Activated CD4-positive, CD25-positive, alpha-beta regulatory T cell treated with anti-CD3 and anti-CD28 coated beads, Interleukin-2, amount 50 U/mL, for 24 hours (primary cell): Measurements from ENCODE around the gene RNASEH2B.

Experiments
- ATAC-seq, 2 donors: fragments of 150-1000 bp; cut with Tn5 transposase; one replicate each; pipeline ENCODE4 v1.10.0; 2021; ENCODE audit warnings: mild to moderate bottlenecking in 1 of 2, moderate library complexity in 1 of 2

RNASEH2B gene

GRCh38 chr13:50942630-50943311 is 33.2 kb downstream of the RNASEH2B start:
- peak; percentile 51 to 64 for ATAC-seq

- no peak for ATAC-seq
Observed at GRCh38 chr13:50945669-50946068, 36.1 kb downstream of the RNASEH2B start.

- ATAC-seq: no peak
Observed at GRCh38 chr13:50948601-50949000, 39.0 kb downstream of the RNASEH2B start.

- ATAC-seq: no peak
Observed at GRCh38 chr13:50950849-50951248, 41.3 kb downstream of the RNASEH2B start.

GRCh38 chr13:50951366-50951765 is 41.8 kb downstream of the RNASEH2B start:
- no peak for ATAC-seq

GRCh38 chr13:50955241-50955640 is 45.6 kb downstream of the RNASEH2B start:
- no peak for ATAC-seq

GRCh38 chr13:50955798-50956197 is 46.2 kb downstream of the RNASEH2B start:
- no peak for ATAC-seq

GRCh38 chr13:50957620-50958019 is 48.0 kb downstream of the RNASEH2B start:
- ATAC-seq: no peak

GRCh38 chr13:50969691-50970090 is 60.1 kb downstream of the RNASEH2B start:
- no peak for ATAC-seq

GRCh38 chr13:50970956-50971355 is 61.4 kb downstream of the RNASEH2B start:
- no peak for ATAC-seq

- ATAC-seq: no peak
Observed at GRCh38 chr13:50974268-50974667, 64.7 kb downstream of the RNASEH2B start.

GRCh38 chr13:50979187-50979586 is 69.6 kb downstream of the RNASEH2B start:
- no peak for ATAC-seq

GRCh38 chr13:50981686-50982085 is 72.1 kb downstream of the RNASEH2B start:
- no peak for ATAC-seq

GRCh38 chr13:50989476-50989875 is 79.9 kb downstream of the RNASEH2B start:
- ATAC-seq: no peak

GRCh38 chr13:50990065-50990817 is 80.7 kb downstream of the RNASEH2B start:
- ATAC-seq: no peak

GRCh38 chr13:50990818-50991506 is 81.4 kb downstream of the RNASEH2B start:
- no peak for ATAC-seq

- peak; percentile 48 to 85 for ATAC-seq
Observed at GRCh38 chr13:50991579-50992521, 82.3 kb downstream of the RNASEH2B start.

GRCh38 chr13:50993371-50993770 is 83.8 kb downstream of the RNASEH2B start:
- no peak for ATAC-seq

GRCh38 chr13:50993934-50994333 is 84.3 kb downstream of the RNASEH2B start:
- no peak for ATAC-seq

- ATAC-seq: no peak
Observed at GRCh38 chr13:50994651-50995050, 85.1 kb downstream of the RNASEH2B start.

GRCh38 chr13:50995854-50996253 is 86.3 kb downstream of the RNASEH2B start:
- no peak for ATAC-seq

GRCh38 chr13:50998326-50998725 is 88.7 kb downstream of the RNASEH2B start:
- no peak for ATAC-seq

GRCh38 chr13:50999641-51000040 is 90.0 kb downstream of the RNASEH2B start:
- no peak for ATAC-seq
